Dendritic cell treated with granulocyte-macrophage colony-stimulating factor and Interleukin-4, amounts not matched to agents 40 ng/mL and 50 ng/mL, for 4 days (primary cell): ENCODE results near the gene LINC00237.

Experiments used
- H3K27ac Mint-ChIP-seq: one replicate; pipeline ENCODE4 v1.8.0; 2022; ENCODE audit warnings: mild to moderate bottlenecking, mixed read lengths
- H3K27me3 Mint-ChIP-seq: one replicate; pipeline ENCODE4 v1.8.0; 2022; ENCODE audit warnings: mild to moderate bottlenecking, mixed read lengths
- H3K36me3 Mint-ChIP-seq: one replicate; pipeline ENCODE4 v1.8.0; 2022; ENCODE audit warnings: low read depth, mixed read lengths
- H3K4me1 Mint-ChIP-seq: one replicate; pipeline ENCODE4 v1.8.0; 2022; ENCODE audit warnings: low read depth, mixed read lengths
- H3K4me3 Mint-ChIP-seq: one replicate; pipeline ENCODE4 v1.8.0; 2022; ENCODE audit warnings: mild to moderate bottlenecking, moderate library complexity, mixed read lengths
- H3K9me3 Mint-ChIP-seq: one replicate; pipeline ENCODE4 v1.8.0; 2022; ENCODE audit warnings: mixed read lengths
- intact Hi-C: fragments of 100-400 bp; cut with micrococcal nuclease; formaldehyde crosslinking; loops from one replicate; pipeline ENCODE4 v1.15.0; 2022

Gene LINC00237

GRCh38 chr20:21067255-21067654, 38.9 kb downstream of the LINC00237 start:
- Mint-ChIP-seq H3K4me3 (no peak overlapping the region), H3K27ac (no peak overlapping the region), H3K27me3 (peaks cover 34% of the 10 kb centered on the region), H3K4me1 (no peaks in the 10 kb centered on the region), H3K36me3 (no peaks in the 10 kb centered on the region), H3K9me3 (no peaks in the 10 kb centered on the region)
- intact Hi-C loops = no loop called here

- no peaks in the 10 kb centered on the region for H3K36me3 Mint-ChIP-seq
- H3K4me3 Mint-ChIP-seq = no peak overlapping the region
- H3K27ac Mint-ChIP-seq = no peak overlapping the region
- intact Hi-C loops = no loop called here
- H3K27me3 Mint-ChIP-seq = peaks cover 29% of the 10 kb centered on the region
- H3K9me3 Mint-ChIP-seq = no peaks in the 10 kb centered on the region
- H3K4me1 Mint-ChIP-seq = no peaks in the 10 kb centered on the region
Measured at GRCh38 chr20:21064924-21065323, 41.2 kb downstream of the LINC00237 start.

- Mint-ChIP-seq H3K4me3 (no peak overlapping the region), H3K9me3 (no peaks in the 10 kb centered on the region), H3K27me3 (peaks cover 31% of the 10 kb centered on the region), H3K36me3 (no peaks in the 10 kb centered on the region), H3K4me1 (no peaks in the 10 kb centered on the region), H3K27ac (no peak overlapping the region)
- intact Hi-C loops = no loop called here
Measured at GRCh38 chr20:21063276-21063675, 42.9 kb downstream of the LINC00237 start.

- intact Hi-C loops = no loop called here
- H3K36me3 Mint-ChIP-seq = no peaks in the 10 kb centered on the region
- H3K4me3 Mint-ChIP-seq = no peak overlapping the region
- H3K27ac Mint-ChIP-seq = no peak overlapping the region
- H3K27me3 Mint-ChIP-seq = peaks cover 22% of the 10 kb centered on the region
- no peaks in the 10 kb centered on the region for H3K9me3 Mint-ChIP-seq
- H3K4me1 Mint-ChIP-seq = no peaks in the 10 kb centered on the region
Measured at GRCh38 chr20:21053002-21053762, 53.0 kb downstream of the LINC00237 start.

GRCh38 chr20:21052686-21053001, 53.5 kb downstream of the LINC00237 start:
- Mint-ChIP-seq H3K4me3 (no peak overlapping the region), H3K27ac (no peak overlapping the region), H3K27me3 (peaks cover 17% of the 10 kb centered on the region), H3K9me3 (no peaks in the 10 kb centered on the region), H3K36me3 (no peaks in the 10 kb centered on the region), H3K4me1 (no peaks in the 10 kb centered on the region)
- intact Hi-C loops = no loop called here

GRCh38 chr20:21052241-21052640, 53.9 kb downstream of the LINC00237 start:
- H3K27ac Mint-ChIP-seq = no peak overlapping the region
- no peaks in the 10 kb centered on the region for H3K9me3 Mint-ChIP-seq

GRCh38 chr20:21050710-21051109, 55.4 kb downstream of the LINC00237 start:
- Mint-ChIP-seq H3K4me3 (no peak overlapping the region), H3K9me3 (no peaks in the 10 kb centered on the region), H3K4me1 (no peaks in the 10 kb centered on the region), H3K27me3 (peaks cover 28% of the 10 kb centered on the region), H3K27ac (no peak overlapping the region), H3K36me3 (no peaks in the 10 kb centered on the region)
- intact Hi-C loops = no loop called here

More at GRCh38 chr20:21052241-21052640, 53.9 kb downstream of the LINC00237 start:
- H3K4me1 Mint-ChIP-seq = no peaks in the 10 kb centered on the region
- intact Hi-C loops = no loop called here
- peaks cover 19% of the 10 kb centered on the region for H3K27me3 Mint-ChIP-seq
- H3K36me3 Mint-ChIP-seq = no peaks in the 10 kb centered on the region
- H3K4me3 Mint-ChIP-seq = no peak overlapping the region

GRCh38 chr20:21049305-21049828, 56.8 kb downstream of the LINC00237 start:
- Mint-ChIP-seq H3K36me3 (no peaks in the 10 kb centered on the region), H3K9me3 (no peaks in the 10 kb centered on the region), H3K27me3 (peaks cover 29% of the 10 kb centered on the region), H3K4me3 (no peak overlapping the region), H3K4me1 (no peaks in the 10 kb centered on the region), H3K27ac (no peak overlapping the region)
- intact Hi-C loops = loop anchor here (2.0 kb wide), 1 partner anchor 455 kb away; no protein-coding TSS in a partner anchor

- Mint-ChIP-seq H3K27ac (no peak overlapping the region), H3K4me1 (no peaks in the 10 kb centered on the region), H3K4me3 (no peak overlapping the region), H3K27me3 (peaks cover 29% of the 10 kb centered on the region), H3K9me3 (no peaks in the 10 kb centered on the region), H3K36me3 (no peaks in the 10 kb centered on the region)
- intact Hi-C loops = loop anchor here (2.0 kb wide), 1 partner anchor 456 kb away; no protein-coding TSS in a partner anchor
Measured at GRCh38 chr20:21048841-21049273, 57.3 kb downstream of the LINC00237 start.

GRCh38 chr20:21047981-21048380, 58.2 kb downstream of the LINC00237 start:
- Mint-ChIP-seq H3K4me1 (no peaks in the 10 kb centered on the region), H3K36me3 (no peaks in the 10 kb centered on the region), H3K27me3 (peaks cover 25% of the 10 kb centered on the region), H3K9me3 (no peaks in the 10 kb centered on the region), H3K4me3 (no peak overlapping the region), H3K27ac (no peak overlapping the region)
- intact Hi-C loops = loop anchor here (2.0 kb wide), 1 partner anchor 457 kb away; no protein-coding TSS in a partner anchor

GRCh38 chr20:21046413-21047070, 59.6 kb downstream of the LINC00237 start:
- Mint-ChIP-seq H3K27ac (no peak overlapping the region), H3K27me3 (peaks cover 22% of the 10 kb centered on the region), H3K4me1 (no peaks in the 10 kb centered on the region), H3K4me3 (no peak overlapping the region), H3K36me3 (no peaks in the 10 kb centered on the region), H3K9me3 (no peaks in the 10 kb centered on the region)
- intact Hi-C loops = no loop called here
